Testis (tissue), 3 donors: Measurements from ENCODE around the gene RBM12. TPM values are rescaled to one million over a fixed set of nuclear protein-coding genes. Genes with fewer than 3 reads are reported as not detected.

ENCODE experiments used
- DNase-seq: peaks from one replicate; pipeline ENCODE4 v3.0.0-alpha.2; 2019
- H3K27ac ChIP-seq, 2 donors: fragments of 200-600 bp; sonication (generic); one replicate each; pipeline ENCODE4 v1.5.1; 2019
- H3K27me3 ChIP-seq: fragments of 200-600 bp; sonication (generic); one replicate; pipeline ENCODE4 v1.5.1; 2019
- H3K36me3 ChIP-seq: fragments of 200-600 bp; sonication (generic); one replicate; pipeline ENCODE4 v1.5.1; 2017; ENCODE audit warnings: low read depth; ENCODE audit errors: missing control alignments
- H3K4me1 ChIP-seq: fragments of 200-600 bp; sonication (generic); one replicate; pipeline ENCODE4 v1.5.1; 2019
- H3K4me3 ChIP-seq, 2 donors: fragments of 200-600 bp; sonication (generic); one replicate each; pipeline ENCODE4 v1.5.1; 2017 to 2019
- H3K9me3 ChIP-seq: fragments of 200-600 bp; sonication (generic); one replicate; pipeline ENCODE4 v1.5.1; 2017
- POLR2A ChIP-seq: fragments of 450-650 bp; IDR thresholded peaks from one replicate; pipeline ENCODE4 v1.6.1; 2017; ENCODE audit warnings: antibody characterized with exemption, mild to moderate bottlenecking, moderate library complexity
- WGBS, 2 donors: methylation state at CpG; one replicate each; pipeline ENCODE4 v1.1.5; 2018; 5-methylcytosine and 5-hydroxymethylcytosine counted together
- intact Hi-C: fragments of 100-400 bp; cut with DNase I; formaldehyde crosslinking; loops from one replicate; pipeline ENCODE4 v1.15.1; 2023; ENCODE audit warnings: low total_unique reads
- polyA plus RNA-seq: library from polyadenylated mRNA; stranded (reverse); fragments of 350-450 nt; fragmentation: Illumina TruSeq; extraction: RNeasy Lipid Tissue Mini Kit (QIAGEN cat#74804); gene quantifications from one replicate; pipeline ENCODE4 v1.2.3, GENCODE V29; 2014; ENCODE audit warnings: low read depth, low replicate concordance; ENCODE audit not compliant: insufficient read depth
- total RNA-seq, 2 donors: library from RNA; depleted of rRNA; stranded (reverse); fragments of >200 nt; gene quantifications; one replicate each; pipeline ENCODE4 v1.2.3, GENCODE V29; 2016
- TF ChIP-seq, protein P1 (sequence below), 3 experiments: fragments of 450-650 bp in 2 of 3; fragments of 200-600 bp in 1 of 3; sonication (generic) in 1 of 3; IDR thresholded peaks; one replicate each; pipeline ENCODE4 v1.5.1; 2016 to 2019; ENCODE audit warnings: antibody characterized with exemption in 3 of 3, mild to moderate bottlenecking in 2 of 3, moderate library complexity in 1 of 3

Gene RBM12
- total and polyA plus RNA-seq, 3 donors from 2014 or later: 40.8 to 54.9 (median 46.3) TPM

DNA sequence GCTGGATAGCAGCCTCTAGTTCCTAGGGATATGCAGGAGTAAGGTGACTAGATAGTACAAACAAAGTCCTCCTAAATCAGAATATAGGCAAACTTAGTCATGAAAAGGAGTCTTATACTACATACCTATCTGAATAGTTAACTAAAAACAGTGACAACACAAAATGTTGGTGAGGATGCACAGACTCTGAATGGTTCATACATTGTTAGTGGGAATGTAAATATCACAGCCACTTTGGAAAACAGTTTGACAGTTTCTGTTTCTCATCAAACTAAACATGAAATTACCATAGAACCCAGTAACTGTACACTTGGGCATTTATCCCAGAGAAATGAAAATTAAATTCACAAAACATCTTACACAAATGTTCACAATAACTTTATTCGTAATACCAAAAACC lies 17.3 kb upstream of the RBM12 start:
- H3K4me1 ChIP-seq: no peaks in the 10 kb centered on the region
- no peaks in the 10 kb centered on the region for H3K9me3 ChIP-seq
- no peaks in the 10 kb centered on the region for H3K27me3 ChIP-seq
- H3K27ac ChIP-seq: no peak overlapping the region
- H3K36me3 ChIP-seq: no peaks in the 10 kb centered on the region
- DNase-seq: no peak
- intact Hi-C loops: no loop called here
- WGBS, 2 donors: 0 to 100% methylated on average over 1 of the region's 1 CpG
- no peak overlapping the region for H3K4me3 ChIP-seq
- TF ChIP-seq, protein P1, sequence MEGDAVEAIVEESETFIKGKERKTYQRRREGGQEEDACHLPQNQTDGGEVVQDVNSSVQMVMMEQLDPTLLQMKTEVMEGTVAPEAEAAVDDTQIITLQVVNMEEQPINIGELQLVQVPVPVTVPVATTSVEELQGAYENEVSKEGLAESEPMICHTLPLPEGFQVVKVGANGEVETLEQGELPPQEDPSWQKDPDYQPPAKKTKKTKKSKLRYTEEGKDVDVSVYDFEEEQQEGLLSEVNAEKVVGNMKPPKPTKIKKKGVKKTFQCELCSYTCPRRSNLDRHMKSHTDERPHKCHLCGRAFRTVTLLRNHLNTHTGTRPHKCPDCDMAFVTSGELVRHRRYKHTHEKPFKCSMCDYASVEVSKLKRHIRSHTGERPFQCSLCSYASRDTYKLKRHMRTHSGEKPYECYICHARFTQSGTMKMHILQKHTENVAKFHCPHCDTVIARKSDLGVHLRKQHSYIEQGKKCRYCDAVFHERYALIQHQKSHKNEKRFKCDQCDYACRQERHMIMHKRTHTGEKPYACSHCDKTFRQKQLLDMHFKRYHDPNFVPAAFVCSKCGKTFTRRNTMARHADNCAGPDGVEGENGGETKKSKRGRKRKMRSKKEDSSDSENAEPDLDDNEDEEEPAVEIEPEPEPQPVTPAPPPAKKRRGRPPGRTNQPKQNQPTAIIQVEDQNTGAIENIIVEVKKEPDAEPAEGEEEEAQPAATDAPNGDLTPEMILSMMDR (IDR thresholded peaks at IDR 0.05): no peak
- no peak for TF ChIP-seq POLR2A

DNA sequence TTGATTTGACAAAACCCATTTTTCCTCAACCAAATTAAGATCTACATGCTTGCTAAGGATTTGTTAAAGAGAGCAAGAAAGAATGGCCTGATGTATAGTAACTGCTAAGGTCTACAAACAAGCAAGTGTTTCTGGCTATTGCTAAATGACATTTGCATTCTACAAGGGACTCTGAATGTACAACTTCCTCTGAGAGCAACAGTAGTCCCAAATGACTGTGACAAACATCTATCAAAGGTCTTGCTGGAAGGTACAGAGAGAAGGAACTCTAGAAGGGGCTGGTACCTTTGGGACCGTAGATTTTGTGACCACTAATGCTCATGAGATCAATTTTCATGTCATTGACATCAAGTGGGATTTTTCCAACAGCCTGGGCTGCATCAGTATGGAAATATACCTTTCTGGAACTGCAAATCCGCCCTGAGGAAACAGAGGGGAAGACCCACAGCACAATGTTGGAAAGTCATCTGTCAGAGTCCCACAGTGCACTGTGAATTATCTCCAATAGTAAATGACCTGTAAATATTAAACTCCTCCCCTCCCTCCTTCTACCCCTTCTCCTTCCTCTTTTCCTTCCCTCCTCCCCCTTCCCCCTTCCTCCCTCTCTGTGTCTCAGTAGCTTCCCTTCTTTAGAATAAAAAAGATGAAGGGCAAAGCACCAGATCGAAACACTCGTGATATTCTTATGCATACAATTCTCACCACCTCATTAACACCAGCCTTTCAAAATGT lies 15.9 kb upstream of the RBM12 start:
- Histone ChIP-seq H3K4me1 (no peaks in the 10 kb centered on the region), H3K27me3 (no peaks in the 10 kb centered on the region), H3K27ac (no peak overlapping the region), H3K4me3 (no peak overlapping the region), H3K9me3 (no peaks in the 10 kb centered on the region), H3K36me3 (no peaks in the 10 kb centered on the region)
- peak; percentile 2 for DNase-seq
- 86% methylated on average over 4 of the region's 4 CpGs for WGBS, 2 donors
- TF ChIP-seq, protein P1 (IDR thresholded peaks at IDR 0.05): no peak
- TF ChIP-seq POLR2A: no peak
- intact Hi-C loops: no loop called here

DNA sequence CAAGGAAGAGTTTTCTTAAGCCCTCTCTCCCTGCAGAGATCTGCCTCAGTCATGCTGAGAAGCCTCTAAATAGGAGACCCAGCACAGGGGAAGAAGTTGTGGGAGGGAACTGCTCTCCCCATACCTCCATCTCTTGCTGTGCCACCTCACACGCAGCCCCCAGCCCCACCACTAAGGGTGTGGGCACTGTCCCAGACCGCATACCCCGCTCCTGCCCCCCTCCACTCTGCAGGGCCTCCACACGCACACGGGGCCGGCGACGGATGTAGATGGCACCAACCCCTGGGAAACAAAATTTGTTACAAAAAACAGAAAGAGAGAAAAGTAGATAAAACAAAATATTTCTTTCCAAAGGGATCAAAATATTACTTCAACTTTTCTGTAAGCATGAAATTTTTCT lies 10.2 kb upstream of the RBM12 start:
- Histone ChIP-seq H3K4me3 (no peak overlapping the region), H3K36me3 (no peaks in the 10 kb centered on the region), H3K27me3 (no peaks in the 10 kb centered on the region), H3K4me1 (no peaks in the 10 kb centered on the region), H3K9me3 (no peaks in the 10 kb centered on the region), H3K27ac (no peak overlapping the region)
- TF ChIP-seq, protein P1 (IDR thresholded peaks at IDR 0.05): no peak
- TF ChIP-seq POLR2A: no peak
- 76 to 84% methylated on average over 8 of the region's 8 CpGs for WGBS, 2 donors
- intact Hi-C loops: no loop called here
- DNase-seq: no peak

DNA sequence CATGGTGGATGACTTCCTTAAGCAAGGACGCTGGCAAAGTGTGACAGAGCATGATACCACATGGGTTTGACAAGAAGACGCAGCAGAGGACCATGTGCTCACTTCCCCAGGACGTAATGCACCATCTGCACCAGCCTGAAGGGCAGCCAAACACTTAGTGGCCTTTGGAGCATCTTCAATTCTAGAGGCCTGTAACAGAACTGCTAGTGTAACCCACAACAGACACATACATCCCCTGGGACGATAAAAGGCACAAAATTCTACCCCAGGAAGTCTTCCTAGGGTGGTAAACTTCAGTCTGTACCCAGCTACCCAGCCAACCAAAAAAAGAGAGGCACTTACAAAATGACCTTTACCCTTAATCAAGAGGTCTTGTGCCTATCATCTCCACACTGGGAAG lies 9.2 kb upstream of the RBM12 start:
- no peak for DNase-seq
- H3K36me3 ChIP-seq: no peaks in the 10 kb centered on the region
- H3K9me3 ChIP-seq: no peaks in the 10 kb centered on the region
- TF ChIP-seq POLR2A: no peak
- TF ChIP-seq, protein P1 (IDR thresholded peaks at IDR 0.05): no peak
- H3K27ac ChIP-seq: no peak overlapping the region
- no peak overlapping the region for H3K4me3 ChIP-seq
- H3K27me3 ChIP-seq: no peaks in the 10 kb centered on the region
- intact Hi-C loops: no loop called here
- no peaks in the 10 kb centered on the region for H3K4me1 ChIP-seq
- 71 to 86% methylated on average over 2 to 4 of the region's 4 CpGs for WGBS, 2 donors

DNA sequence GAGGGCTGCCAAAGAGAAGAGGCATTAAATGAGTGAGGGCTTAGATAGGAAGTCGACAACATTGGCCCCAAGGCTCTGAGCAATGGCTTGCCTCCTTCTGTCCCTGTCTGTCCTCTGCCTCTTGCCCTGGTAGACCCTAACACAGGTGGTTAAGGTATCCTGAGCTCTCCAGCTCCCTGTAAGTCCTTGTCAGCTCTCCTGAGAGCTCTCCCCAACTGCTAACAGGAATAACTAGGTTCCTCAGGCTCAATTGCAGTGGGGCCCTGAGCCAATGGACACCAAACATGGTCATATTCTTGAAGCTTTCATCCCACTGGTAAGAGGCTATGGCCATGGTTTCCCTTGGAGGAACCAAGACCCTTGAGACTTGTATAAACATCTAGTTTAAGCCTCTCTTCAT lies 5.0 kb upstream of the RBM12 start:
- no peaks in the 10 kb centered on the region for H3K4me1 ChIP-seq
- H3K4me3 ChIP-seq: no peak overlapping the region
- no peak overlapping the region for H3K27ac ChIP-seq
- no peaks in the 10 kb centered on the region for H3K9me3 ChIP-seq
- DNase-seq: no peak
- no peaks in the 10 kb centered on the region for H3K27me3 ChIP-seq
- intact Hi-C loops: no loop called here
- WGBS, 2 donors: 89 to 100% methylated on average over 1 of the region's 1 CpG
- no peaks in the 10 kb centered on the region for H3K36me3 ChIP-seq
- TF ChIP-seq POLR2A: no peak
- TF ChIP-seq, protein P1 (IDR thresholded peaks at IDR 0.05): no peak
